GM15510 (cell line): Measurements from ENCODE around the gene TMEM132D.

ENCODE experiments used
- POLR2A ChIP-seq: IDR thresholded peaks from 3 replicates; pipeline ENCODE4 v1.6.1; 2011; ENCODE audit warnings: borderline replicate concordance; ENCODE audit not compliant: insufficient read length; ENCODE audit errors: extremely low read depth

TMEM132D gene

GRCh38 chr12:129383956-129384355, 519.9 kb downstream of the TMEM132D start:
- no peak for TF ChIP-seq POLR2A

GRCh38 chr12:129381715-129382114, 522.1 kb downstream of the TMEM132D start:
- no peak for TF ChIP-seq POLR2A

DNA sequence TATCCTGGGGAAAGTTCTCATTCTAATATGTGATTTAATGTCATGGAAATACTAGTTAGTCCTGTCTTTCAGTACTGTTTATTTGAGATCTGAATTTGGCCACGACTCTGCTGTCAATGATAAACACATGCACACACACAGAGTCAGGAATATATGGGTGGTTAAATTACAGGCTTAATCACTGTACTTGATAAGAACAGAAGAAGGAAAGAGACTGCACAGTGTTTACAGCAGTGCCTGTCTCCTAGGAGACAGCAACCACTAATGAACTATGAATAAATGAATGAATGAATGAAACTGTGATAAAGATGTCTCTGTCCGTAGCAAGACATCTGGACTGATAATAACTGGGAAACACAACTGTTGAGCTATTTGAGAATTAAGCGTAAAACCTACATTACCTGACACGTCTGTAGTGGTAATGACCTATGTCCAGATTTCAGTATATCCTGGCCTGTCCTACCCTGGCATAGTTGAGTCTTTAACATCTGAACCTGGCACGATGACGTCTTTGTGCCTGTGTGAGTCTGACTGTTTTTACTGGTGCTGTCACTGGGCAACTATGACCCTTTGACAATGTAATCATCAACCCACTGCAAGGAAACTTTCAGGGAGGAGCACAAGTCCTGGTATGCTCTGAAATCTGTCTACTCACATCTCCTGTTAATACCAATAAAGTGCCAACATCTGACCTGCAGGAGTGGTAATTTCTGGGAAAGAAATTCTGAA, 524.6 kb downstream of the TMEM132D start:
- TF ChIP-seq POLR2A = no peak

- TF ChIP-seq POLR2A = no peak
Observed at GRCh38 chr12:129378496-129378895, 525.3 kb downstream of the TMEM132D start.

- TF ChIP-seq POLR2A = no peak
Observed at GRCh38 chr12:129373746-129374145, 530.1 kb downstream of the TMEM132D start.

GRCh38 chr12:129372876-129373275, 530.9 kb downstream of the TMEM132D start:
- no peak for TF ChIP-seq POLR2A

- no peak for TF ChIP-seq POLR2A
Observed at GRCh38 chr12:129372348-129372747, 531.5 kb downstream of the TMEM132D start.

- TF ChIP-seq POLR2A = no peak
Observed at GRCh38 chr12:129371268-129371667, 532.6 kb downstream of the TMEM132D start.

- TF ChIP-seq POLR2A = no peak
Observed at GRCh38 chr12:129366656-129367055, 537.2 kb downstream of the TMEM132D start.

GRCh38 chr12:129363041-129363440, 540.8 kb downstream of the TMEM132D start:
- no peak for TF ChIP-seq POLR2A

DNA sequence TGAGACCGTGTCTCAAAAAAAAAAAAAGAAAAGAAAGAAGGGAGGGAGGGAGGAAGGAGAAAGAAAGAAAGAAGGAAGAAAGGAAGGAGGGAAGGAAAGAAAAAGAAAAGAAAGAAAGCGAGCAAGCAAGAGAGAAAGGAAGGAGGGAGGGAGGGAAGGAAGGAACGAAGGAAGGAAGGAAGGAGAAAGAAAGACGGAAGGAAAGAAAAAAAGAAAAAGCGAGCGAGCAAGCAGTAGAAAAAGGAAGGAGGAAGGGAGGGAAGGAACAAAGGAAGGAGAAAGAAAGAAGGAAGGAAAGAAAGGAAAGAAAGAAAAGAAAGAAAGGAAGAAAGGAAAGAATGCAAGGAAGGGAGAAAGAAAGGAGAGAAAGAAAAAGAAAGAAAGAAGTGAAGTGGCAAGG, 546.6 kb downstream of the TMEM132D start:
- TF ChIP-seq POLR2A = no peak

DNA sequence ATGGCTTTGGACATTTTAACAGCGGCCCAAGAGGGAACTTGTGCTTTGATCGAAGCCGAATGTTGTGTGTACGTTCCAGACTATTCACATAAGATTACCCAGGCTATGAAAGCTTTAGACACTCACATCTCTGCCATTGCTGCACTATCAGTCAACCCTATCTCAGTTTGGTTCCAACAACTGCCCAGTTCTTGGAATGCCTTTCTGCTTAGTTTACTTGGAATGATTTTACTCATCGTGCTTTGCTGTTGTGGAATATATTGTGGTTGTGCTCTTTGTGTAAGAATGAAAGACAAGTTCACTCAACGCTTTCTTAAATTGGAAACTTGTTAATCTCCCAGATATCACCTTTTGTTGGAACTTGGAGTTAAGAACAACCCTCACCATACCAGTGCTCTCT, 552.3 kb downstream of the TMEM132D start:
- TF ChIP-seq POLR2A = no peak

- no peak for TF ChIP-seq POLR2A
Observed at GRCh38 chr12:129339336-129339735, 564.5 kb downstream of the TMEM132D start.

GRCh38 chr12:129337413-129337812, 566.4 kb downstream of the TMEM132D start:
- TF ChIP-seq POLR2A = no peak

DNA sequence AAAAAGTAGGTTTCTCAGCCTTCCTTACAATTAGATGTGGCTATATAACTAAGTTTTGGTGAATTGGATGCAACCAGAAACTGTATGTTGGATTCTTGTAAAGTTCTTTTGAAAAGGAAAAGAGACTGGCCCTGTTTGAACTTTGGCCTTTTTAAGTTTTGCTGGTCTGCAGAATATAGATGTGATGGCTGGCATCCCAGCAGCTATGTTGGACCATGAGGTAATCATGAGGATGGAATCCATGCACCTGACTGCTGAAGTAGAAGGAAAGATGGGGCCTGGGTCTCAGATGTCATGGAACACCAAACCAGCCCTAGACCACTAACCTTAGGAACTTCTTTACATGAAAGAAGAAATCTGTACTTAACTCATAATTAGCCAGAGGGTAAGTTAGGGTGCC, 568.1 kb downstream of the TMEM132D start:
- no peak for TF ChIP-seq POLR2A

DNA sequence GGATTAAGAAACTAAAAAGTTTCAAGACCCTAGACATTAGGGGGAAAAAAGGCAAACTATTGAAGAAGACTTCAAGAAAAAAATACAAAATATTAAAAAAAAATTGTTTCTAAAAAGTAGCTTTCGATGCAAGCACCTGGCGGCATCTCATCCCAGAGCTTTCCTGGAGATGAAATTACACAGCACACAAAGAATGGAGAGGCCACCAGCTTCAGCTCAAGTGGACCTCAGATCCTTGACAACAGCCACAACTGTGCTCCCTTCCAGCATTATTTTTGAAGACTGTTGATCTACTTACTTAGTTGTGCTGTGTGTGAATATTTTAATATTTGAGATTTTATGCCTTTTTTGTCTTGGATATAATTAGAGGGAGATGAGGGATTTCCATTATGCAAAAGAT, 571.5 kb downstream of the TMEM132D start:
- no peak for TF ChIP-seq POLR2A
